ENCODE results near the gene CERS4.
"Not testable (repeated sequence)": the region's sequence is repeated elsewhere in the genome, so short reads cannot be mapped to it uniquely, and the experiment has no call there.

CERS4 gene

DNA sequence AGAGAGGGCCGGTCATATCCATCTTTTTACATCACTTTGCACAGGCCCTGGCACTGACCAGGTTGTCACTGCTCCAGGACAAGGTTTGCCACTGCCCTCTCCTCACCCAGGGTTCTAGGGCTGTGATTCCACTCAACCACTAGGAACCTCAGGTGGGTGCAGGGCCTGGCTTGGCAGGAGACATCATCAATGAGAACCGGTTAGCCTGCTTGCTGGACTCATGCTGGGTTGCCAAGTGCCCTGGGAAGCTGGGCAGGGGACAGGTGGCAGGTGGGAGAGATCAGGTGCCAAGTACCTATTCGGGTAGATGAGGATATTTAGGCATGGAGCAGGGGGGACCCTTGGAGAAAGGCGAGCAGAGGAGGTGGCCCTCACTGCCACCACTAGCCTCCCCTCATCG lies 4.2 kb upstream of the CERS4 start:
- Mint-ChIP-seq H3K4me1 (peaks cover 10 to 39% of the 10 kb centered on the region in 2 donors), H3K36me3 (peaks cover 2 to 3% of the 10 kb centered on the region in 2 donors), H3K4me3 (no peak overlapping the region), H3K27ac (no peak overlapping the region), H3K27me3 (no peaks in the 10 kb centered on the region), H3K9me3 (no peaks in the 10 kb centered on the region)
- DNase-seq (no peak), ATAC-seq (replicated peaks) (no peak)

DNA sequence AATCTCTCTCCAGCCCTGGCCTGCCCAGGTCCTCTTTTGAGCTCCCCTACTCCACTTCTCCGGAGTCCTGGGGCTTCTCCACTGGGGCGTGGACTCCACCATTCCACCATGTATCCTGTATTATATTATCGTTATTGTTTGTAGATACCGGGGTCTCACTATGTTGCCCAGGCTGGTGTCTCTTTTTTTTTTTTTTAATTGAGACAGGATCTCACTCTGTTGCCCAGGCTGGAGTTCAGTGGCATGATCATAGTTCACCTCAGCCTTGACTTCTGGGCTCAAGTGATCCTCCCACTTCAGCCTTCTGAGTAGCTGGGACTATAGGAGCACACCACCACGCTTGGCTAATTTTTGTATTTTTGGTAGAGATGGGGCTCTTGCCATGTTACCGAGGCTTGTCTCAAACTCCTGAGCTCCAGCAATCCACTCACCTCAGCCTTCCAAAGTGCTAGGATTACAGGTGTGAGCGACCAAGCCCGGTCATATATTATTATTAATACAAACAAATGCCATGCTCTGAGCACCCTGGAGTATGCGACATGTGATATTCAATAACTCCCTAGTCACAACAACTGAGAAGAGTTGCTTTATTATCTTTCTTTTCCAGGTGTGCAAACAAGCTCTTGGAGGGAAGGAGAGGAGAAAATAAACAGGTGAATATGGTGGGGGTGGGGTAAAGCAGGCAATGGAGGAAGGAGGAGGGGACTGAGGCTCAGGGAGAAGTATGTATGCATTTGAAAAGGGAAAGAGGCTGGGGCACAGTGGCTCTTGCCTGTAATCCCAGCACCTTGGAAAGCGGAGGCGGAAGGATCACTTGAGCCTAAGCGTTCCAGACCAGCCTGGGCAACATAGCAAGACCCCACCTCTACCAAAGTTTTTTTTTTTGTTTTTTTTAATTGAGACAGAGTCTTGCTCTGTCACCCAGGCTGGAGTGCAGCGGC lies 2.8 kb upstream of the CERS4 start:
- H3K9me3 Mint-ChIP-seq, result no peaks in the 10 kb centered on the region
- no peak overlapping the region for H3K27ac Mint-ChIP-seq
- peaks cover 19 to 53% of the 10 kb centered on the region in 2 donors for H3K4me1 Mint-ChIP-seq
- H3K4me3 Mint-ChIP-seq, result no peak overlapping the region
- peaks cover 3 to 8% of the 10 kb centered on the region in 2 donors for H3K36me3 Mint-ChIP-seq
- ATAC-seq (replicated peaks) (no peak), DNase-seq (no peak)
- H3K27me3 Mint-ChIP-seq, result no peaks in the 10 kb centered on the region

DNA sequence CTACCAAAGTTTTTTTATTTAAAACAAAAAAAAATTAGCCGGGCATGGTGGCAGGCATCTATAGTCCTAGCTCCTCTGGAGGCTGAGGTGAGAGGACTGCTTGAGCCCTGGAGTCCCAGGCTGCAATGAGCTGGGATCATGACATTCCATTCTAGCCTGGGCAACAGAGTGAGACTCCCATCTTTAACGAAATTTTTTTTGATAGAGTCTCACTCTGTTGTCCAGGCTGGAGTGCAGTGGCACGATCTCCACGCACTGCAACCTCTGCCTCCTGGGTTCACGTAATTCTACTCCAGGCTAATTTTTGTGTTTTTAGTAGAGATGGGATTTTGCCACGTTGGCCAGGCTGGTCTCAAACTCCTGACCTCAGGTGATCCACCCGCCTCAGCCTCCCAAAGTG lies 1.8 kb upstream of the CERS4 start:
- not testable (repeated sequence) for H3K4me3 Mint-ChIP-seq; DNase-seq; H3K27ac Mint-ChIP-seq; H3K27me3 Mint-ChIP-seq; ATAC-seq (replicated peaks); H3K9me3 Mint-ChIP-seq
- Mint-ChIP-seq H3K4me1 (peaks cover 26 to 62% of the 10 kb centered on the region in 2 donors), H3K36me3 (peaks cover 9 to 14% of the 10 kb centered on the region in 2 donors)

DNA sequence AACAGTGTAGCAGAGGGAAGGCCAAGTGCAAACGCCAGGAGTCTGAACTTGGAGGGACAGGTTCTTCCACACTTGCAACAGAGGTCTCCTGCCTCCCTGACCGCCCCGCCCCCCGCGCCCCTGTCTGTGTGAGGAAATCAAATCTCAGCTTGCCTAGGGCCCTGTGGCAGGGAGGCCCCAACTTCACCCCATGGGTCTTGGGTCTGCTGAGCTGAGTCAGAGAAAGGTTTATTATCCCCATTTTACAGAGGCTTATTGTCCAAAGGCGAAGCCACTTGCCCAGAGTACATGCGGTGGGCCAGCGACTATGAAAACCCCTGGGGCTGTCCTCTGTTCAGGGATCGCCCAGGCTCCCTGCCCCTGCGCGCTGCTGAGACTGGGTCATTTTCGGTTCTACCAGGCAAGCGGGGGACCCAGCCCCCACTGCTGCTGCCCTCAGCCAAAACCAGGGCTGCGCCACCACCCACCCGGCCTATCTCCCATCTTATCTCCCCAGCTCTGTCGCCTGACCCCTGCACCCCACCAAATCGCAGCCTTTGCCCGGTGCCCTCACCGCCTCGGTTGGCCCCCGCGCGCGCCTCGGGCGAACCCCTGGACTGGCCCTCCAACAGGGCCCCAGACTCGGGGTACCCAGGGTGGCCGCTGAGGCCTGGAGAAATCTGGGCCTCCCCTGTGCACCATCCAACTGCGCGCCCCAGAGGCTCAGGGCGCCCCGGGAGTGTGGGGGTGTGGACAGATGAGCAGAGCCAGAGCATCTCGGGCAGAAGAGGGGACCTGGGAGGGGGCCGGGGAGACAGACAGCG lies 850 bp upstream of the CERS4 start:
- H3K4me3 Mint-ChIP-seq, result peak overlapping the region; percentile 84 to 88
- peak in 1 of 2 donors; percentile 8 for ATAC-seq (replicated peaks)
- peaks cover 12 to 19% of the 10 kb centered on the region in 2 donors for H3K36me3 Mint-ChIP-seq
- peaks cover 29 to 68% of the 10 kb centered on the region in 2 donors for H3K4me1 Mint-ChIP-seq
- no peak for DNase-seq
- peak overlapping the region; percentile 84 for H3K27ac Mint-ChIP-seq
- H3K9me3 Mint-ChIP-seq, result no peaks in the 10 kb centered on the region
- no peaks in the 10 kb centered on the region for H3K27me3 Mint-ChIP-seq

DNA sequence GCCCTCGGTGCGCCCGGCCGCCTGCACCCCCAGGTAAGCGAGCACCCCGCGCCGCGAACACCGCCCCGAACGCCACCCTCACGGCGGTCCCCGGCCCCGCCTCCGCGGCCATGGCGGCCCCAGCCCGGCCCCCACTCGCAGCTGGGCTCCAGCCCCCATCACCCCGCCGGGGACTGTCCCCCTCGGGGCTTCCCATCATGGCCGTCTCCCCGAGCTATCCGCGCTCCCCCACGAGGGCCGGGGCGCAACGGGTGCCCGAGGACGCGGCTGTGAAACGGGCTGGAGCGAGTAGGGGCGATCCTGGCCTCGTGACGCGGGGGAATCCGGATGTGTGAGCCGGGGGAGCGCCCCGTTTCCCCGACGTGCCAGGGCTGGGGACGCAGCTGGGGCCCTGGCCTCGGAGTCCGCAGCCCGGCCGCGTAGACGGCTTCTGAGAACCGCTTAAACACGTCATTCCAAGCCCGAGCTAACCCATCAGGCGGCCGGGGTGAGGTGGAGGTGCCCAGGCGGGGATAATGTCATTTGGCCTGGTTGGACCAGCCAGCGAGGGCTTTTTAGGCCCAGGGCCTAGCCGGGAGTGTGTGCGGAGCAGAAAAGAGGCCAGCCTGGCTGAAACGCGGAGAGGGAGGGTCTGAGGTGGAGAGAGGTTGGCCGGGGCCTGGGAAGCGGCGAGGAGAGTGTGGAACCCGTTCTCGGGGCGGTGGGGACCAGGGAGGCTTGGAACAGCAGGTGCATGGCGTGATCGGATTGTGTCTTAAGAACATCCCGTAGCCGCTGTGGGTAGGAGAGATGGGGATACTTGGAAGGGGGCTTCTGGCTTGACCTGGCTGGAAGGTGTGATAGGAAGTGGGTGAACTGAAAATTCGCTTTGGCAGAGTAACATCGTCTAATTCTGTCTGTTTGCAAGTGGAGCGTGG lies 550 bp downstream of the CERS4 start:
- peaks cover 37 to 75% of the 10 kb centered on the region in 2 donors for H3K4me1 Mint-ChIP-seq
- peak; percentile 76 to 81 for ATAC-seq (replicated peaks)
- peak overlapping the region; percentile 99 for H3K27ac Mint-ChIP-seq
- DNase-seq, result peak; percentile 78
- H3K36me3 Mint-ChIP-seq, result peaks cover 23 to 30% of the 10 kb centered on the region in 2 donors
- peak overlapping the region; percentile 90 to 99 for H3K4me3 Mint-ChIP-seq
- H3K27me3 Mint-ChIP-seq, result no peaks in the 10 kb centered on the region
- H3K9me3 Mint-ChIP-seq, result no peaks in the 10 kb centered on the region

DNA sequence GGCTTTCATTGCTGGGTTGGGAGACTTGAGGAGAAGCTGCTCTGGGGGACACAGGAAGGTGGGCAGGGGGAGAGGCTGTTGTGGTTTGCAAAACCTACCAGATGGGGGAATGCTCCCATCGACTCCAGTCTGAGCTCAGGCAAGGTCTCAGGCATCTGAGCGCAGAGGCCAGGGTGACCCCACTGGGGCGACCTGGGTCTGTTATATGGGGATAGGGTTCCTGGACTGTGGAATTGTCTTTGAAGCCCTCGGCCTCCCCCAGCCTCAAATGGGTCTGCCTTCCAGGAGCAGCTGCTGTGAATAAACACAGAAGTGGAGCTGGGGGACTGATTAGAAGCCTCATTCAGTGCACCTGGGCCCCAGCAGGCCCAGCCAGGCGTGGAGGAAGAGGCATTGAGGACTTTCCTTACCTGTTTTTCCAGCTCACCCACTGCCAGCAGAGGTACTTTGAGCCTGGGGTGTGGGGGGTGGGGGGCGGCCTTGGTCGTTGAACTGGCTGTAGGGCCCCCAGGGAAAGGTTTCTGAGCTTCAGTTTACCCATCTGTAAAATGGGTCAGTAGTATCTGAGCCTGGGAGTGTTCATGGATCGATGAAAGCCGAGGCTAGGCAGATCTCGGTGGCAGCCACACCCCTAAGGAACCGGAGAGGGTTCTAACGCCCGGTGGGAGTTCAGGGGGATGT lies 1.4 kb downstream of the CERS4 start:
- no peak for DNase-seq
- Mint-ChIP-seq H3K27ac (peak overlapping the region; percentile 99), H3K9me3 (no peaks in the 10 kb centered on the region), H3K4me3 (peak overlapping the region; percentile 90 to 99), H3K4me1 (peaks cover 37 to 76% of the 10 kb centered on the region in 2 donors), H3K27me3 (no peaks in the 10 kb centered on the region), H3K36me3 (peaks cover 27 to 34% of the 10 kb centered on the region in 2 donors)
- no peak for ATAC-seq (replicated peaks)

DNA sequence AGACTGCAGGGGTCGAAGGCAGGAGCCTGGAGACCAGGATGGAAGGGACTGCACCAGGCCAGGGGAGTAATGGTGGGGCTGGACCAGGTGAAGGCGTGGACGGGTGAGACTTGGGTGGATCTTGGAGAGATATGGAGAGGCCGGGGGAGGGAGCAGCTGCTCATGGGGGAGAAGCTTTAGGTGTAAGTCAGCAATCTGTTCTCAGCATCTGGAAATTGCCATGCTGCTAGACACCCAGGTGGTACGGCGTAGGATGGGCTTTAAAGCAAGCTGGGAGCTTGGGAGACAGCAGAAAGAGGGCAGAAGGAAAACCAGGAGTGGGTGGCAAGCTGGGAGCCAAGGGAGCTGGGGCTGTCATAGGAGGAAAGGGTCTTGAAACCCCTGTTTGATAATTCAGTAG lies 3.0 kb downstream of the CERS4 start:
- peak overlapping the region; percentile 57 for H3K27ac Mint-ChIP-seq

DNA sequence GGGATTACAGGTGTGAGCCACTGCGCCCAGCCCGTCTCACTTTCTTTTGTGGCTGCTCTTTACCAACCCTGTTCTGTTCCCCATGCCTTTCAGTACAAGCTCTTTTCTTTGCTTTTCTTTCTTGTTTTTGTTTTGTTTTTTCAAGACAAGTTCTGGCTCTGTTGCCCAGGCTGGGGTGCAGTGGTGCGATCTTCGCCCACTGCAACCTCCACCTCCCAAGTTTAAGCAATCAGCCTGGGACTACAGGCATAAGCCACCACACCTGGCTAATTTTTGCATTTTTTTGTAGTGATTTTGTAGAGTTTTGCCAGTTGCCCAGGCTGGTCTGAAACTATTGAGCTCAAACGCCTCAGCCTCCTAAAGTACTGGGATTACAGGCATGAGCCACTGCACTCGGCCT lies 3.7 kb downstream of the CERS4 start:
- Mint-ChIP-seq H3K4me1 (peaks cover 43 to 77% of the 10 kb centered on the region in 2 donors), H3K4me3 (no peak overlapping the region), H3K27ac (peak overlapping the region; percentile 39), H3K36me3 (peaks cover 33 to 45% of the 10 kb centered on the region in 2 donors), H3K27me3 (no peaks in the 10 kb centered on the region), H3K9me3 (no peaks in the 10 kb centered on the region)
- ATAC-seq (replicated peaks) (no peak), DNase-seq (no peak)

More for the DNA sequence above, 3.0 kb downstream of the CERS4 start:
- ATAC-seq (replicated peaks) (no peak), DNase-seq (no peak)
- H3K36me3 Mint-ChIP-seq, result peaks cover 31 to 44% of the 10 kb centered on the region in 2 donors
- peak overlapping the region in 1 of 2 donors; percentile 7 for H3K4me3 Mint-ChIP-seq
- H3K4me1 Mint-ChIP-seq, result peaks cover 43 to 76% of the 10 kb centered on the region in 2 donors
- no peaks in the 10 kb centered on the region for H3K27me3 Mint-ChIP-seq
- no peaks in the 10 kb centered on the region for H3K9me3 Mint-ChIP-seq

DNA sequence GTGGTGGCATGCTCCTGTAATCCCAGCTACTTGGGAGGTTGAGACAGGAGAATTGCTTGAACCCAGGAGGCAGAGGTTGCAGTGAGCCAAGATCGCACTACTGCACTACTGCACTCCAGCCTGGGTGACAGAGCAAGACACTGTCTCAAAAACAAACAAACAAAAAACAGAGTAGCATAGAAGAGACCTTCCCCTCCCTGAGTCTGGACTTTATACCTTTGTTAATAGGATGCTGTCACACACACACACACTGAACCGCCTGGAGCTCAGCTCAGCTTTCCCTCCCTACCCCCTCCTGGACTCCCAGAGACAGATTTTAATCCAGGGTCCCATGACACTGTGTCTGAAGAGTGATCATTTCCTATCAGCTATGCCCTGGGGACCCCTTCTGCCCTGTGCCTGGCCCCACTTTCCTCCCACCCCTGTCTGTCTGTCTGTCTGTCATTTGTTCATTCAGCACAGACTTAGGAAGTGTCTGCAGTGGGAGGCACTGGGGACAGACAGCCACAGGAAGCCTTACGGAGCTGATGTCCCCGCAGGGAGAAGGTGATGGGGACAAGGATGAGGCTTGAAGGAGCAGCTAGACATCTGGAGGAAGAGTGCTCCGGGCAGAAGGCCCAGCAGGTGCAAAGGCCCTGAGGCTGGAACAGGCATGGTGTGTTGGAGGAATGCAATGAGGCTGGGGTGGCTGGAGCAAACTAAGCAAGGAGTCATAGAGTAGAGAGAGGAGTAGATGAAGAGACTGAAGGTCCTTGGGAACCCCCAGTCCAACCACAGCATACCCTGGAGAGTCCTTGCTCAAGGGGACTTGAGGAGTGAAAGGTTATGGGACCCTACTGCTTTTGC lies 4.9 kb downstream of the CERS4 start:
- H3K27ac Mint-ChIP-seq, result peak overlapping the region; percentile 31
- peaks cover 39 to 53% of the 10 kb centered on the region in 2 donors for H3K36me3 Mint-ChIP-seq

DNA sequence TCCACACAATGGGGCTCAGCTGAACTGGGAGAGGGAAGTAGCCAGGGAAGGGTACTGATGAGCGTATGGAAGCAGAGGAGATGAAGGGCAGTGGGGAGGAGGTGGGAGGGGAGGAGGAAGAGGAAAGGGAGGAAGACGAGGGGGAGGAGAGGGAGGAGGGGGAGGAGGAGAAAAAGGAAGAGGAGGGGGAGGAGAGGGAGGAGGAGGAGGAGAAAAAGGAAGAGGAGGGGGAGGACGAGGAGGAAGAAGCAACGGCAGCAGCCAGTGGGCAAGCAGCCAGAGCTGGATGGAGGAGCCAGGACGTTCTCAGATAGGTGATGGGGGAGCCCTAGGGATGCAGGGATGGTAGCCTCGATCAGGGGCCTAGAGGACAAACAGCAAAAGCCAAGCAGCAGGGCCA lies 5.6 kb downstream of the CERS4 start:
- Mint-ChIP-seq H3K27ac (peak overlapping the region; percentile 71), H3K27me3 (no peaks in the 10 kb centered on the region), H3K4me1 (peaks cover 45 to 72% of the 10 kb centered on the region in 2 donors), H3K36me3 (peaks cover 38 to 52% of the 10 kb centered on the region in 2 donors), H3K4me3 (no peak overlapping the region), H3K9me3 (no peaks in the 10 kb centered on the region)
- no peak for DNase-seq
- ATAC-seq (replicated peaks), result no peak

More for the DNA sequence above, 4.9 kb downstream of the CERS4 start:
- no peaks in the 10 kb centered on the region for H3K9me3 Mint-ChIP-seq
- no peak for DNase-seq
- ATAC-seq (replicated peaks), result no peak
- peak overlapping the region in 1 of 2 donors; percentile 8 for H3K4me3 Mint-ChIP-seq
- H3K4me1 Mint-ChIP-seq, result peaks cover 46 to 74% of the 10 kb centered on the region in 2 donors
- H3K27me3 Mint-ChIP-seq, result no peaks in the 10 kb centered on the region

DNA sequence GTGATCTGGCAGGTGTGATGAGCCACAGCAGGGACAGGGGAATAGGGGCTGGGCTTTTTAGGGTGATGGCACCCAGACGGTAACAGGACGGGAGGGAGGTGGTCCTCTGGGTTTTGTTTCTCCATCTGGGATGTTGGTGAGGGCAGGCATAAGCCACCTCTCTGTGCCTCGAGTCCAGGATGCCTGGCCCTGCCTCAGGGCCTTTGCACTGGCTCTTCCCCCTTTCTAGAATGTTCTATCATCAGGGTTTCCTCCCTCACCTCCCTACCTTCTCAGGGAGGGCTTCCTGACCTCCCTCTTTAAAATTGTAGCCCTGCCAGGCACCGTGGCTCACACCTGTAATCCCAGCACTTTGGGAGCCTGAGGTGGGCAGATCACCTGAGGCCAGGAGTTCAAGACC lies 6.6 kb downstream of the CERS4 start:
- Mint-ChIP-seq H3K27ac (no peak overlapping the region), H3K9me3 (no peaks in the 10 kb centered on the region), H3K36me3 (peaks cover 39 to 50% of the 10 kb centered on the region in 2 donors), H3K4me1 (peaks cover 40 to 72% of the 10 kb centered on the region in 2 donors), H3K4me3 (no peak overlapping the region), H3K27me3 (no peaks in the 10 kb centered on the region)
- DNase-seq (no peak), ATAC-seq (replicated peaks) (no peak)

DNA sequence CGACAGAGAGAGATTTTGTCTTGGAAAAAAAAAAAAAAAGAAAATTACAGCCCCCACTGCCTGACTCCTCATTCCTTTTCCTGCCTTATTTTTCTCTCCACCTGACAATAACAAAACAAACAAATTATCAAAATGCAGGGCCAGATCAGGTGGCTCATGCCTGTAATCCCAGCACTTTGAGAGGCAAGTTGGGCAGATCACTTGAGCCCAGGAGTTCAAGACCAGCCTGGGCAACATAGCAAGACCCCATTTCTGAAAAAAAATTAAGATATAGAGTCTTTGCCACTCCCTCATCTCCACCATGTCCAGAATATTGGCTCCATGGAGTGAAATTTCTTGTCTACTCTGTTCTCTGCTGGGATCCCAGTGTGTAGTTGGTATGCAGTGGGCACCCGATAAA lies 7.2 kb downstream of the CERS4 start:
- no peak for ATAC-seq (replicated peaks)
- no peak overlapping the region for H3K27ac Mint-ChIP-seq
- no peak for DNase-seq
- no peak overlapping the region for H3K4me3 Mint-ChIP-seq
- H3K4me1 Mint-ChIP-seq, result peaks cover 39 to 66% of the 10 kb centered on the region in 2 donors
- H3K9me3 Mint-ChIP-seq, result no peaks in the 10 kb centered on the region
- no peaks in the 10 kb centered on the region for H3K27me3 Mint-ChIP-seq
- peaks cover 39 to 50% of the 10 kb centered on the region in 2 donors for H3K36me3 Mint-ChIP-seq

Data from stimulated activated naive B cell treated with anti-CD40 and anti-IgM and Interleukin-4, amounts not matched to agents 10 μg/mL and 1 μg/mL and 100 μg/mL, for 72 hours (primary cell).